Measurements from ENCODE around the gene RCOR2. TPM values are rescaled to one million over a fixed set of nuclear protein-coding genes. Genes with fewer than 3 reads are reported as not detected.

The RCOR2 gene
- total RNA-seq, 1 experiment from 2014 or later: 0.96 TPM

GRCh38 chr11:63907808-63908530 is 9.0 kb downstream of the RCOR2 start:
- DNase-seq (ENCODE audit: low read depth): no peak

DNA sequence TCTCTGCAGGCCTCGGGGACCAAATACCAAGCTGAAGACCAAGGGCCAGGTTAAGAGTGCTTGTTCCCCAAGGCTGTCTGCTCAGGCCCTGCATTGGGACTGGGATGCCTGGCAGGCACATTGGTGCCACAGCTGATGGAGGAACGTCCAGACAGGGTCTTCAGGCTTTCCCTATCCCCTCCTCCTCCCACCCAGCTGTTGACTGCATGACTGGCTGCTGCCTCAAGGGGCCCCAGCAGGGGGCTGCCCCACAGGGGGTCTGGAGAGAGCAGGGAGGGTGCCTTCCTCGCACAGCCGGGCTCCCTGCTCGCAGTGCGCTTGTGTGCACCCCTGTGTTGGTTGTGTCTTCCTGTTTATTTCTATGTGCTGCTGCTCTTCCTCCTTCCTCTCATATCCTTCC is 9.9 kb downstream of the RCOR2 start:
- no peak for DNase-seq (ENCODE audit: low read depth)

DNA sequence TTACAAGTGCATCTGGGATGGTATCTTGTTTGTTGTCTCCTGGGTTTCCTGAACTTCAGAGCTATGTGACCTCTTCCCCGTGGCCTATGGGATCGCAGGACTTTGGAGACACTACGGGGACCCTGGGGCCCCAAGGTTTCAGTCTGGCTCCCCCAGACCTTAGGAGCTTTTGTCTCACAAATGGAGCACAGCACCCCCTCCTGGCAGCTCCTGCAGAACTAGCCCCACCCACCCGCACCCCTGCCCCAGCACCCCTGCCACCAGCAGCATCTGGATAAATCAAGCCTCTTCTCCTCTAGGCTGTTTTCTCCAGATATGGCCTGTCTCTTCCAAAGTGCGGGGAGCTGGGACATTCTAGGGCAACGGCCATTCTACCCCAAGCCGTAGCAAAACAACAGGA is 10.4 kb downstream of the RCOR2 start:
- no peak for DNase-seq (ENCODE audit: low read depth)

DNA sequence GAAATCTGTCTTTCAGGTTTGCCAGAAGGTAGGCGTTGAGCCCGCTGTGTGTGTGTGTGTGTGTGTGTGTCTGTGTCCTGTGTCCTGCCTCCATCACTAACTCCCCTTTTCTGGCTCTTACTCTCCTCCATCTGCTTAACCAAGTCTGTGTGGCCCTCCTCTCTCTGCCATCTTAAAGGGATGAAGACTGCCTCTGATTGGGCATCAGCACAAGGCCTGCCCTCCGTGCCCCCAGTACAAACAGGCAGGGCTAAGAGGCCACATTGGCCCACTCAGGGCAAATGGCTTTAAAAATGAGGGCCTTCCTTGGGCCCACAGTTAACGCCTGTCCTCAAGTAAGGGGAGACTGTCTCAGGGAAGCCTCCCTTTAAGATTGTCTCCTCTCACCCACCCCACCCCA is 10.9 kb downstream of the RCOR2 start:
- no peak for DNase-seq (ENCODE audit: low read depth)

DNA sequence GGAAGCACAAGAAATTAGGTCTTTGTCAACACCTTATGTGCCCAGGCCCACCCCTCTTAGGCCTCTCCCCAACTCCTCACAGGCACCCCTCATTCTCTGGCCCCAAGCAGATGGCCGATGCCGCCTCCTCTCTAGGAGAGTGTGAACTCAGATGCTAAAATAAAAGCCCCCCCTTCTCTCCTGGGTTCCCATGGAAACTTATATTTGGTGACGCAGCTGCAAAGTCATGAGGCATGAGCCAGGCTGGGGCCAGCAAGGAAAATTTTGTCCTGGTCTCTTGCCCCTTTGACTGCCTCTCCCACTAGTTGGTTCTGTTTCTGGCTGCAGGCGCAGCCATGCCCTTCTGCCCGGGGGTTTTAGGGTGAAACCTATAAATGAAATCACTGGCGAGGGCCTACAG is 11.8 kb downstream of the RCOR2 start:
- no peak for DNase-seq (ENCODE audit: low read depth)

DNA sequence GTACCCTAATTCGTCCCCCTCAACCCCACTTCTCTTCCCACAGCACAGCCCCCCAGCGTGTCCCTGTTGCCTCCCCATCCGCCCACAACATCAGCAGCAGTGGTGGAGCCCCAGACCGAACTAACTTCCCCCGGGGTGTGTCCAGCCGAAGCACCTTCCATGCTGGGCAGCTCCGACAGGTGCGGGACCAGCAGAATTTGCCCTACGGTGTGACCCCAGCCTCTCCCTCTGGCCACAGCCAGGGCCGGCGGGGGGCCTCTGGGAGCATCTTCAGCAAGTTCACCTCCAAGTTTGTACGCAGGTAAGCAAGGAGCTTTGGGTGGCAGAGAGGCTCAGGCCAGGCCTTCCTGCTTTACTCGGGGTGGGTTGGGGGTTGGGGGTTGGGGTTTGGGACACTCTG is 12.2 kb downstream of the RCOR2 start:
- DNase-seq (ENCODE audit: low read depth): no peak

DNA sequence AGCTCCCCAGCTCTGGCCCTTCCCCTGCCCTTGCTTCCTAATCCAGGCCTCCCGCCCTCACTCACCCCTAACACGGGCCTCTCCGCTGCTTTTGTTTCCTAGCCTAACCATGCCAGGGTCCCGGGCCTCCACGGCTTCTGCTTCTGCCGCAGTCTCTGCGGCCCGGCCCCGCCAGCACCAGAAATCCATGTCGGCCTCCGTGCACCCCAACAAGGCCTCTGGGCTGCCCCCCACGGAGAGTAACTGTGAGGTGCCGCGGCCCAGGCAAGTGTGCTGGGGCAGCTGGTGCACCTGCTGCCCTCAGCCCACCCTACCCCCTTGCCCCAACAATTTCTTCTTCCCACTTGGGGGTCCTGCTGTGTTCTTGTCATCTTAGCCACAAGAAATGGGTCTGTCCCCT is 13.1 kb downstream of the RCOR2 start:
- DNase-seq (ENCODE audit: low read depth): no peak

- no peak for DNase-seq (ENCODE audit: low read depth)
Measured at GRCh38 chr11:63901660-63902059, 15.3 kb downstream of the RCOR2 start.

DNA sequence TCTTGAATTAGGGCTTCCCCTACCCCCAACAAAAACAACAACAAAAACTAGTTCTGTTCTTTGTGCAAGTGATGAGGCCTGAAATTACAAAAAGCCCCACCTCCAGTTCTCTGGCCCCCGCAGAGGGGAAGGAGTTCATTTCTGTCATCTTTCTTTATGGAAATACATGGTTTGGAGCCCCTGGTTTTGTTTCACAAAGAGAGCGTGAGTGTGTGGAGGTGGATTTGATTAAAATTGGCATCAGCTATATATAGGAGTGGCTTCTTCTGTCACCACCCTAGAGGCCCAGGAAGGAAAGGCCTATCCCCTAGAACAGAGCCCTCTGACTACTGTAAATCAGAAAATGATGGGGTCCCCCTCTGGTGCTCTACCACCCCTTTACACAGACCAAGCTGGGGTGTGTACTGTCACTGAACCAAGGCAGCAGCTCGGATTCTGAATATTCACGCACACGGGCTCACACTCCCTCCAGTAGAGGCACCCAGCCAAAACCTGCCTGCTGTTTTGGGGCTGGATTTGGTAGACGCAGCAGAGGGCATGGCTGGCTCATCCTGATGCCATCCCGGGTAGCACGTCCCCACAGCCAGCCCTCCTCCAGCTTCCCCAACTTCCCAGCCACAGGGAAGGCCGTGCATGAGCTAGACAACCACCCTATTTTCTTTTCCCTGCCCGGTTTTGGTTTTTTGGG is 19.4 kb downstream of the RCOR2 start:
- no peak for DNase-seq (ENCODE audit: low read depth)

DNA sequence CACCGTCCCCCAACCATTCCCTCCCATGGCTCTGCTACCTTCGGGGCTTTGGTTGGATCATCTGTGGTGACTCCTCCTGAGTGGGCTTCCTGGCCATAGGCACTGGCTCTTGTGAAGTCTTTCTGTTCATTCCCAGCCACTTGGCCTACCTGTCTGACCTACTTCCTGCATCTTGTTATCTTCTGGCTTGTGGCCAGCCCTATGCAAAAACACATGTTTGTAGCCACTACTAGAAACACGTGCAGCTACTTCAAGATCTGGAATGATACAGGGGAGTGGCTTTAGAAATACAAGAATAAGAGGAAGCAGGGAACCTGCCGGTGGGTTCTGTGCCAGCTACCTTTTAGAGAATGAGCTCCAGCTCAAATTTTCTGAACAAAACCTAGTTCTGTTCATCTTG is 20.9 kb downstream of the RCOR2 start:
- no peak for DNase-seq (ENCODE audit: low read depth)

DNA sequence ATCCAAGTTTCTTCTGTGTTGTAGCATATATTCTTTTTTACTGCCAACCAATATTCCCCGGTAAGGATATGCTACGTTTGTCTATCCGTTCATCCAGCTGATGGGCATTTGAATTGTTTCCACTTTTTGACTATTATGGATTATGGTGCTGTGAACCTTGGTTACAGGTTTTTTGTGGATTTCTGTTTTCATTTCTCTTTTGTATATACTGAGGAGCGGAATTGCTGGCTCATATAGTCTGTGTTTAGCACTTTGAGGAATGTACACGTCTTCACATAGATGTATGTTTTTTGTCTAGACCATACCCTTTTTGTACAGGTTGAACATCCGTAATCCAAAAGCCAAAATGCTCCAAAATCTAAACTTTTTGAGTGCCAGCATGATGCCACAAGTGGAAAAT is 23.6 kb downstream of the RCOR2 start:
- no peak for DNase-seq (ENCODE audit: low read depth)

GRCh38 chr11:63892228-63892627 is 24.7 kb downstream of the RCOR2 start:
- DNase-seq (ENCODE audit: low read depth): peak; percentile 24

- no peak for DNase-seq (ENCODE audit: low read depth)
Measured at GRCh38 chr11:63890368-63890767, 26.6 kb downstream of the RCOR2 start.

GRCh38 chr11:63889344-63889743 is 27.6 kb downstream of the RCOR2 start:
- no peak for DNase-seq (ENCODE audit: low read depth)

- DNase-seq (ENCODE audit: low read depth): no peak
Measured at GRCh38 chr11:63888170-63889086, 28.5 kb downstream of the RCOR2 start.

DNA sequence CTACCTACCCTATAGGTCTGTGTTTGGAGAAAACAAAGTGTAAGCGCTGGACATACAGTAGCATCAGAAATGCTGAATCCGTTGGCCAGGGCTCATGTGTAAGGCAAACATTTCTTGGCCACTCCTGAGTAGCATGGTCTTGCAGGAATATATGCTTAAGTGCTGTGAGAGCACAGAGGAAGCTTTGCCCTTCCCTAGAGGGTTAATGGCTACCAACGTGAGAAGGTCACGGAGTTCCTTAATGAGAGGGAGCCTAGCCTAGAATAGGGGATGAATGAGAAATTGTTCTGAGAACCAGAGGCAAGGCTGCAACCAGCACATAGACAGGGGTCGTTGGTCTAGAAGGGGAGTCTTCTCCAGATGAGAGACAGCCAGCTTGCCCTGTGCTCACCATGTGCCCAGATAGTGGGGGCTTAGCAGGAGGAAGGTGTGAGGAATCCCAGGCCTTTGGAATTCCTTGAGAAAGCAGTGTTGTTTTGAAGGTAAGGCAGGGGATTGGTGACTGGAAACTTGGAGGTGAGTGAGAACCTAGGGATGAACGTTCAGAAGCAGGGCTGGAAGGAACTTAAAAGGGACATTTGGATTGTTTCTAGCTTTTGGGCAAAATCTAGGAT is 29.5 kb downstream of the RCOR2 start:
- DNase-seq (ENCODE audit: low read depth): no peak

- no peak for DNase-seq (ENCODE audit: low read depth)
Measured at GRCh38 chr11:63884196-63884932, 32.6 kb downstream of the RCOR2 start.

- no peak for DNase-seq (ENCODE audit: low read depth)
Measured at GRCh38 chr11:63883791-63884190, 33.2 kb downstream of the RCOR2 start.

GRCh38 chr11:63882555-63883242 is 34.3 kb downstream of the RCOR2 start:
- peak; percentile 26 for DNase-seq (ENCODE audit: low read depth)

DNA sequence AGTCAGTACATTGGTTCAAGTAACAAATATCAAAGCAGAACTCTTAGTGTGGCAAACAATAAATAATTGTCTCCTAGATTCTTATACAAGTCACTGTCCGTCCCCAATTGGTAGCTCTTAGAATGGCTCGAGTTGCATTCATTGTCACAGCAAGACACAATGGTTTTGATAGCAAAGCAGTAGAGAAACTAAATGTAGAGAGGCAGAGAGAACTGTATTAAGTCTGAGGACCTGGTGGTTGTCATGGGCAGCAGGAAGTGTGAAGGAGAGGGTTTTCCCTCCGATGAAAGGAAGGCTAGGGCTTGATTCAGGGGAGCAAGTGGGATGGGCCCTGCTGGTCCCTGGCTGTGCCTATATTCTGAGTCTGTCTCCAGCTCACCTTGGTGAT is 36.6 kb downstream of the RCOR2 start:
- no peak for DNase-seq (ENCODE audit: low read depth)
